HL-60 (cell line): ENCODE results near the gene BRPF3.

ENCODE experiments used
- DNase-seq, 2 experiments: peaks; one replicate each; pipeline ENCODE4 v3.0.0-alpha.2; 2010 to 2020; ENCODE audit warnings: low read depth in 1 of 2, low spot score in 1 of 2
- H3K27ac ChIP-seq: fragments of 250-450 bp; sonication (Bioruptor Pico); replicated peaks from 2 replicates; pipeline ENCODE4 v1.5.1; 2020; ENCODE audit warnings: mild to moderate bottlenecking, moderate library complexity
- H3K27me3 ChIP-seq: fragments of 250-450 bp; sonication (Bioruptor Pico); 2 replicates; pipeline ENCODE4 v1.5.1; 2021; ENCODE audit warnings: mild to moderate bottlenecking, moderate library complexity; ENCODE audit not compliant: insufficient read depth, poor library complexity, severe bottlenecking
- H3K4me3 ChIP-seq: replicated peaks from 2 replicates; pipeline ENCODE4 v1.5.1; 2011; ENCODE audit warnings: mild to moderate bottlenecking, control low read depth, low read length; ENCODE audit not compliant: insufficient read depth
- CTCF ChIP-seq: IDR thresholded peaks from one replicate; pipeline ENCODE4 v1.5.1; 2011; ENCODE audit warnings: low read length, control low read depth, inconsistent platforms; ENCODE audit not compliant: insufficient read depth
- GABPA ChIP-seq: IDR thresholded peaks from 2 replicates; pipeline ENCODE4 v1.6.1; 2012; ENCODE audit warnings: low read depth
- POLR2AphosphoS5 ChIP-seq: IDR thresholded peaks from 2 replicates; pipeline ENCODE4 v1.6.1; 2012; ENCODE audit warnings: low read depth
- REST ChIP-seq: IDR thresholded peaks from 2 replicates; pipeline ENCODE4 v1.6.1; 2012; ENCODE audit warnings: low read depth; ENCODE audit not compliant: insufficient replicate concordance
- SPI1 ChIP-seq: IDR thresholded peaks from 2 replicates; pipeline ENCODE4 v1.6.1; 2012; ENCODE audit warnings: low read depth, mild to moderate bottlenecking, borderline replicate concordance

The BRPF3 gene

GRCh38 chr6:36171573-36171972 is 25.0 kb upstream of the BRPF3 start:
- Histone ChIP-seq H3K27ac (no peak overlapping the region), H3K4me3 (no peak overlapping the region), H3K27me3 (no peaks in the 10 kb centered on the region)
- DNase-seq, result no peak
- TF ChIP-seq SPI1, result no peak

- no peak overlapping the region for H3K4me3 ChIP-seq
- no peak for DNase-seq
- no peak for TF ChIP-seq REST
- no peak for TF ChIP-seq GABPA
- TF ChIP-seq CTCF, result no peak
- no peak for TF ChIP-seq POLR2AphosphoS5
- TF ChIP-seq SPI1, result no peak
- no peak overlapping the region for H3K27ac ChIP-seq
- H3K27me3 ChIP-seq, result no peaks in the 10 kb centered on the region
Observed at GRCh38 chr6:36177166-36177565, 19.4 kb upstream of the BRPF3 start.

GRCh38 chr6:36178544-36178943 is 18.0 kb upstream of the BRPF3 start:
- no peak for DNase-seq
- no peaks in the 10 kb centered on the region for H3K27me3 ChIP-seq
- TF ChIP-seq CTCF (no peak), GABPA (no peak), SPI1 (no peak), REST (no peak), POLR2AphosphoS5 (no peak)
- no peak overlapping the region for H3K4me3 ChIP-seq
- H3K27ac ChIP-seq, result no peak overlapping the region

GRCh38 chr6:36180126-36180525 is 16.4 kb upstream of the BRPF3 start:
- Histone ChIP-seq H3K4me3 (no peak overlapping the region), H3K27me3 (no peaks in the 10 kb centered on the region), H3K27ac (no peak overlapping the region)
- no peak for DNase-seq
- no peak for TF ChIP-seq CTCF
- TF ChIP-seq SPI1, result no peak
- TF ChIP-seq GABPA, result no peak
- no peak for TF ChIP-seq POLR2AphosphoS5
- TF ChIP-seq REST, result no peak
